ENCODE measurements around the gene NGFR.

NGFR gene

DNA sequence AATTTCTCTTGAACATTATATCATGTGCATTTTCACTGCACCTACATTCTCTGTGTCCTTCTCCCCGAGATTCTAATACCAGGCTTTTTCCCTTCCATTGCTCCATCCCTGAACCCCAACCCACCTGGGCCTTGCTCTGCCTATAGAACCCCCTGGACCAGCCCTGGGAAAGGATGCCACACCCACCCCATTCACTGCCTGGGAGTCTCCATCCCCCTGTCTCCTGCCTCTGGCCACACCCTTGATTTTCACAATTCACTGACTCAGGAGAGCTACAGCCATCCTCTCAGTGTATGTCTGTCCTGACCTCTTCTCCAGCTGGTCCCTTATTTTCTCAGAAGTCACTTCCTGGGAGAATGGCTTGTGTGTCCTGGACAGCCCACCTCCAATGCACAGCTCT is 27.9 kb upstream of the NGFR start:
- no peak overlapping the region for H3K27ac ChIP-seq
- TF ChIP-seq, protein P1, sequence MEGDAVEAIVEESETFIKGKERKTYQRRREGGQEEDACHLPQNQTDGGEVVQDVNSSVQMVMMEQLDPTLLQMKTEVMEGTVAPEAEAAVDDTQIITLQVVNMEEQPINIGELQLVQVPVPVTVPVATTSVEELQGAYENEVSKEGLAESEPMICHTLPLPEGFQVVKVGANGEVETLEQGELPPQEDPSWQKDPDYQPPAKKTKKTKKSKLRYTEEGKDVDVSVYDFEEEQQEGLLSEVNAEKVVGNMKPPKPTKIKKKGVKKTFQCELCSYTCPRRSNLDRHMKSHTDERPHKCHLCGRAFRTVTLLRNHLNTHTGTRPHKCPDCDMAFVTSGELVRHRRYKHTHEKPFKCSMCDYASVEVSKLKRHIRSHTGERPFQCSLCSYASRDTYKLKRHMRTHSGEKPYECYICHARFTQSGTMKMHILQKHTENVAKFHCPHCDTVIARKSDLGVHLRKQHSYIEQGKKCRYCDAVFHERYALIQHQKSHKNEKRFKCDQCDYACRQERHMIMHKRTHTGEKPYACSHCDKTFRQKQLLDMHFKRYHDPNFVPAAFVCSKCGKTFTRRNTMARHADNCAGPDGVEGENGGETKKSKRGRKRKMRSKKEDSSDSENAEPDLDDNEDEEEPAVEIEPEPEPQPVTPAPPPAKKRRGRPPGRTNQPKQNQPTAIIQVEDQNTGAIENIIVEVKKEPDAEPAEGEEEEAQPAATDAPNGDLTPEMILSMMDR (conservative IDR thresholded peaks at IDR 0.05; ENCODE audit: low read depth): no peak
- ChIA-PET POLR2A (ENCODE audit: low non-redundant PET) (no interaction called here), CTCF (no interaction called here)
- no peak for DNase-seq (ENCODE audit: low spot score)

DNA sequence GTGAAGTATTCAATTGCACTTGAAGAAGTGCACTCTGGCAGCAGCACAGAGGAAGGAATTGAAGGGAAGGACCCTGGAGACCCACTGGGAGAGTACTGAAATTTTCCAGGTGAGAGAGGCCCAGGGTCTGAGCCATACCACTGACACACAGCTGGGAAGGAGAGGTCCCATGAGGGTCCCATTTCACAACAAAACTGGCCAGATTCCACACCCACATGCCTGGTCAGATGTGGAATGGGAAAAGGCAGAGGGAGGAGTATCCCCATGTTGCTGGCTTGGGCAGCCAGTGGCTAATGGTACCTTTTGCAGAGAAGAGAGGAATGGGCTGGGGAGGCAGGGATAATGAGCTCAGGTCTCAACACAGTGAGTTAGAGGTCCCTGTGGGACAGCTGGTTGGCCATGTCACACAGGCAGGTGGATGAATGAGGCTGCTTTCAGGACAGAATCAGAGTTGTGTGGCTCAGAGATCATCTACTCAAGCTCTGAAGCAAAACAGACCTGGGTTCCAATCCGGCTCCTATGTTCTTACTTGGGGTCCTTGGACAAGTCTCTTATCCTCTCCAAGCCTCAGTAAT is 26.2 kb upstream of the NGFR start:
- POLR2A ChIA-PET (ENCODE audit: low non-redundant PET): no interaction called here

DNA sequence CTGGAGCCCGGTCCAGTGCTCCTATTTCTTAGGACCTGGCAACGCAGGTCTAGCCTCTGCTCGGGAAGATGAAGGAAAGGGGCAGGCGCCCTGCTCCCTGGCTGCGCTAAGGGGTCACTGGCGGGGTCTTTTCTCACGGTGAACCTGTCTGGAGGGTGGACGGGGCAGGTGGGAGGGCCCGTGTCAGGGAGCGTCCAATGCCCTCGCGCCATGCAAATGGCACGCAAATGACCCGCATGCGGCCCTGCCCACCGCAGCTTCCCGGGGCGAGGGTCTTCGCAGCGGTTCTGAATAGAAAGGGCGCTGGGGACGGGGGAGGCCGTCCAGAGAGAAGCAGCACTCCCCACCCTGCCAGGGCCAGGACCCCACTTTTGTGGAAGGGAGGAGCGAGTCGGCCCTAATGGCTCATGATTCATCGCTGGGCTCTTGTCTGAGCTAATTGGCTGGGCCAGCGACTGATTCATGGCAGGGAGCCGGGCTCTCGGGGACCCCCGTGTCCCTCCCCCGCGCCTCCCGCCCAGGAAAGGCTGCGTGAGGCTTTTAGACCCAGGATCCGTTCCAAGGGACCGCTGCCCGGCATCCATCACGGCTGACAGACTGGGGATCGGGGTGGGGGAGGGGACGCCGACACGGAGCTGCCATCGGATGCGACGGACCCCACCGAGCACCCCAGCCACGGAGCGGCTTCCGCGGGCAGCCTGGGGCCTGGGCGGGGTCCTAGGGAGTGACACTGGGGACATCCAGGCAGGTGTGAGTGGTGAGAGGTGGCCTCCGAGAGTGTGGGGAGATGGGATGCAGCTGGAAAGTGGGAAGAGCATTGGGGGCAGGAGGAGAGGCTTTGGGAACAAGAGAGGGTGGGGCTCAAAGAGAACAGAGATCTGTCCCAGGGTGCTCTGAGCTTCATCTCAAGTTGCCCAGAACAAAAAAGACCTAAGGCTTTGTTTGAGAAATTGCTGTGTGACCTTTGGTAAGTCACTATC is 25.0 kb upstream of the NGFR start:
- TF ChIP-seq, protein P1 (conservative IDR thresholded peaks at IDR 0.05; ENCODE audit: low read depth): no peak
- ChIA-PET CTCF (interaction anchor here (0.6 to 0.9 kb wide), 4 partner anchors 12 to 86 kb away, joined by 3 read pairs; no protein-coding TSS in a partner anchor), POLR2A (ENCODE audit: low non-redundant PET) (no interaction called here)
- no peak for DNase-seq (ENCODE audit: low spot score)
- no peak overlapping the region for H3K27ac ChIP-seq

More for the DNA sequence above, 26.2 kb upstream of the NGFR start:
- no peak for DNase-seq (ENCODE audit: low spot score)
- H3K27ac ChIP-seq: no peak overlapping the region
- TF ChIP-seq, protein P1 (conservative IDR thresholded peaks at IDR 0.05; ENCODE audit: low read depth): no peak
- CTCF ChIA-PET: interaction anchor here (0.6 to 0.7 kb wide), 3 partner anchors 22 to 376 kb away, joined by 3 to 4 read pairs (median 3); no protein-coding TSS in a partner anchor

DNA sequence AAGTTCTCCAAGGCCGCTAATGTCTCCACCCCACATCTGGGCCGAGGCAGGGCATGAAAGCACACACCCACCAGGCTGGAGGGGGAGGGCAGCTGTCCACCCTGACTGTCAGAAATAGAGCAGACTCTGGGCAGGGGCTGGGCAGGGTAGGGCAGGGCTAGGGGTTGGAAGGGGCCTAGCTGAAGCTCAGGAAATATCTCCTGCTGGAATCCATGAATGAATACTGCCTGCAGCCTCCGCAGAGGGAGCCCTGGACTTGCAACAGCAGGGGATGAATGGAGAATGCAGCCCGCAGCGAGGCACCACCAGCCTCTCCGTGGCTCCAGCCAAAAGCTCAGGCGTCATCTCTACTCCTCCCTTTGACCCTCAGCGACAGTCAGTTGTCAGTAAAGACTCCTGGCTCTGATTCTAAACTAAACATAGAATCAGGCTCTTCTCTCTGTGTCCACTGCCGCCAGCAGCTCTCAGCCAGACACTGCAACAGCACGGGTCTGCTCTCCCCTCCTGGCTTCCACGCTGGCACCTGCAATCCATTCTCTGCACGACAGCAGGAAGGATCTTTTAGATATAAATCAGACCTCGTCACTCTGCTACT is 23.9 kb upstream of the NGFR start:
- CTCF ChIA-PET: interaction anchor here (0.6 to 0.9 kb wide), 5 partner anchors 13 to 350 kb away, joined by 3 to 4 read pairs (median 3); no protein-coding TSS in a partner anchor
- H3K27ac ChIP-seq: no peak overlapping the region
- no peak for DNase-seq (ENCODE audit: low spot score)
- POLR2A ChIA-PET (ENCODE audit: low non-redundant PET): no interaction called here
- TF ChIP-seq, protein P1 (conservative IDR thresholded peaks at IDR 0.05; ENCODE audit: low read depth): no peak

DNA sequence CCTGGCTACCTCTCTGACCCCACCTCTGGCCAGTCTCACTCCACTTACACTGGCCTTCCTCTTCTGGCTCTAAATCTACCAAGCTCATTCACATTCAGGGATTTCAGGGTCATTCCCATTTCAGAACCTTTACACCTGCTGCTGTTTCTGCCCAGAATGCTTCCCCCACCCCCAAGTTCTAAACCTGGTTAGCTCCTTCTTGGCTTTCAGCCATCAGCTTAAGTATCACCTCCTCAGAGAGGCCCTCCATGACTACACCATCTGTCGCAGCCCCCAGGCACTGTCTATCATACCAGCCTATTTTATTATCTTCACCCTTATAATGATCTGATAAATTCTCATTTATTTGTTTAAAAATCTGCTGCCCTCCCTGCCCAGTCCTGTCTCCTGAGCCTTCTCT is 23.3 kb upstream of the NGFR start:
- ChIA-PET CTCF (interaction anchor here (0.6 to 0.9 kb wide), 3 partner anchors 24 to 351 kb away, joined by 3 to 4 read pairs (median 3); no protein-coding TSS in a partner anchor), POLR2A (ENCODE audit: low non-redundant PET) (no interaction called here)
- TF ChIP-seq, protein P1 (conservative IDR thresholded peaks at IDR 0.05; ENCODE audit: low read depth): no peak
- H3K27ac ChIP-seq: no peak overlapping the region
- DNase-seq (ENCODE audit: low spot score): no peak

DNA sequence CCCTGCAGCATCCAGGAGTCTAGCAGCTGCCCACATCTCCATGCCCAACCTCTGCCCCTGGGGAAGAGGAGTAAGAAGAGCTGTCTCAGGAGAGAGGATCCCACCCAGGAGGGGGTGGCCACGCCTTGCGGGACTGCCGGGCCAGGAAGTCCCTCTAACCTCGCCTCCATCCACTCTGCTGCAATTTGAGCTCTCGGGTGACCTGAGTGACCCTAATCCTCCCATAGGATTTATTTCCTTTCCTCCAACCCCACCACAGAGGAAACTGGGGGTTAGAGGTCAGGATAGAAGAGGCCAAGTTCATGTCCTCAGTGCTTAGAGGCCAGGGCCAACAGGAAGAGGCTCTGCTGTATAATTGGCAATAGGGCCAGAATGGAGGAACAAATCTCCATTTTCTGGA is 22.6 kb upstream of the NGFR start:
- POLR2A ChIA-PET (ENCODE audit: low non-redundant PET): no interaction called here

More for the DNA sequence above, 22.6 kb upstream of the NGFR start:
- TF ChIP-seq, protein P1 (conservative IDR thresholded peaks at IDR 0.05; ENCODE audit: low read depth): no peak
- CTCF ChIA-PET: no interaction called here
- no peak overlapping the region for H3K27ac ChIP-seq
- no peak for DNase-seq (ENCODE audit: low spot score)
